IMR-90 (cell line): ENCODE measurements around the gene MBOAT2. TPM values are rescaled to one million over a fixed set of nuclear protein-coding genes. Genes with fewer than 3 reads are reported as not detected.

ENCODE experiments used
- ATAC-seq: fragments of 200-7000 bp; cut with Tn5 transposase; 2 replicates; pipeline ENCODE4 v1.9.1; 2020; ENCODE audit warnings: low read depth, mild to moderate bottlenecking, moderate library complexity
- BruUV-seq: library from RNA; stranded (reverse); fragments of 400-500 nt; replicated peaks from 2 replicates; lab custom pipeline; 2021; lab: Mats Ljungman, UMichigan
- CTCF ChIA-PET: fragments of 300-600 bp; formaldehyde crosslinking; extraction: SDS; loops from one replicate; lab custom pipeline; 2021; ENCODE audit warnings: antibody characterized with exemption; lab: Yijun Ruan, JAX
- POLR2A ChIA-PET: fragments of 300-600 bp; sonication (Branson Sonifier 250); formaldehyde crosslinking; loops from one replicate; lab custom pipeline; 2022; ENCODE audit warnings: antibody characterized with exemption; ENCODE audit not compliant: unreplicated experiment; lab: Charles Lee
- DNase-seq: peaks from one replicate; pipeline ENCODE4 v3.0.0; 2013
- H2AFZ ChIP-seq: replicated peaks from 2 replicates; pipeline ENCODE3; 2013; ENCODE audit warnings: low read length, mild to moderate bottlenecking; ENCODE audit not compliant: poor library complexity
- H2AK5ac ChIP-seq: 2 replicates; pipeline ENCODE4 v1.6.1; 2013; ENCODE audit warnings: low read depth, low read length, inconsistent platforms
- H2AK9ac ChIP-seq: replicated peaks from 2 replicates; pipeline ENCODE3; 2013; ENCODE audit warnings: mild to moderate bottlenecking, low read depth, low read length, moderate library complexity; ENCODE audit not compliant: poor library complexity
- H2BK120ac ChIP-seq: 2 replicates; pipeline ENCODE4 v1.6.1; 2013; ENCODE audit warnings: low read depth, low read length, inconsistent platforms
- H2BK15ac ChIP-seq: 3 replicates; pipeline ENCODE4 v1.6.1; 2013; ENCODE audit warnings: low read depth, low read length, inconsistent platforms
- H2BK20ac ChIP-seq: 2 replicates; pipeline ENCODE4 v1.6.1; 2013; ENCODE audit warnings: low read depth, mild to moderate bottlenecking, inconsistent platforms, low read length, moderate library complexity
- H2BK5ac ChIP-seq: 2 replicates; pipeline ENCODE4 v1.6.1; 2013; ENCODE audit warnings: mild to moderate bottlenecking, low read depth, low read length, inconsistent platforms; ENCODE audit not compliant: poor library complexity, severe bottlenecking
- H3K14ac ChIP-seq: replicated peaks from 2 replicates; pipeline ENCODE4 v1.6.1; 2013; ENCODE audit warnings: low read depth, low read length, inconsistent platforms
- H3K18ac ChIP-seq: 2 replicates; pipeline ENCODE4 v1.6.1; 2013; ENCODE audit warnings: low read depth, low read length, control low read depth
- H3K23ac ChIP-seq: 2 replicates; pipeline ENCODE4 v1.6.1; 2013; ENCODE audit warnings: low read depth, low read length, inconsistent platforms
- H3K27ac ChIP-seq: 2 replicates; pipeline ENCODE4 v1.5.1; 2013; ENCODE audit warnings: mild to moderate bottlenecking, control low read depth, low read length; ENCODE audit not compliant: insufficient read depth
- H3K27me3 ChIP-seq: 2 replicates; pipeline ENCODE4 v1.6.1; 2013; ENCODE audit warnings: low read length; ENCODE audit not compliant: control insufficient read depth, insufficient read depth
- H3K36me3 ChIP-seq: 2 replicates; pipeline ENCODE4 v1.6.1; 2013; ENCODE audit warnings: low read length, mixed read lengths; ENCODE audit not compliant: control insufficient read depth, insufficient read depth
- H3K4ac ChIP-seq: 2 replicates; pipeline ENCODE4 v1.6.1; 2013; ENCODE audit warnings: low read depth, low read length, inconsistent platforms
- H3K4me1 ChIP-seq: 2 replicates; pipeline ENCODE4 v1.6.1; 2013; ENCODE audit warnings: low read length, mixed read lengths; ENCODE audit not compliant: control insufficient read depth, insufficient read depth
- H3K4me2 ChIP-seq: 2 replicates; pipeline ENCODE4 v1.6.1; 2013; ENCODE audit warnings: low read depth, mild to moderate bottlenecking, control low read depth, low read length, moderate library complexity
- H3K4me3 ChIP-seq: 2 replicates; pipeline ENCODE4 v1.5.1; 2013; ENCODE audit warnings: low read depth, mild to moderate bottlenecking, control low read depth, low read length, moderate library complexity; ENCODE audit not compliant: insufficient read depth
- H3K56ac ChIP-seq: 2 replicates; pipeline ENCODE4 v1.6.1; 2013; ENCODE audit warnings: low read length, inconsistent platforms; ENCODE audit not compliant: insufficient read depth; ENCODE audit errors: extremely low read depth
- H3K79me1 ChIP-seq, 2 experiments: 2 replicates each; pipeline ENCODE4 v1.6.1; 2013; ENCODE audit warnings: low read length in 2 of 2, inconsistent platforms in 1 of 2, low read depth in 1 of 2
- H3K9ac ChIP-seq: 2 replicates; pipeline ENCODE4 v1.6.1; 2013; ENCODE audit warnings: low read depth, low read length, control low read depth
- H3K9me1 ChIP-seq: 2 replicates; pipeline ENCODE4 v1.6.1; 2013; ENCODE audit warnings: low read length, inconsistent platforms; ENCODE audit not compliant: insufficient read depth
- H3K9me3 ChIP-seq: 2 replicates; pipeline ENCODE4 v1.6.1; 2013; ENCODE audit warnings: low read length; ENCODE audit not compliant: control insufficient read depth, insufficient read depth
- H4K20me1 ChIP-seq: 2 replicates; pipeline ENCODE4 v1.6.1; 2013; ENCODE audit warnings: low read length, inconsistent platforms; ENCODE audit not compliant: insufficient read depth
- H4K5ac ChIP-seq: 2 replicates; pipeline ENCODE4 v1.6.1; 2013; ENCODE audit warnings: mild to moderate bottlenecking, low read depth, low read length, control low read depth
- H4K8ac ChIP-seq, 2 experiments: 2 replicates each; pipeline ENCODE4 v1.6.1; 2013; ENCODE audit warnings: low read depth in 2 of 2, low read length in 2 of 2, control low read depth in 1 of 2, inconsistent platforms in 1 of 2
- H4K91ac ChIP-seq: 2 replicates; pipeline ENCODE4 v1.6.1; 2013; ENCODE audit warnings: low read depth, low read length, inconsistent platforms; ENCODE audit not compliant: insufficient read depth
- BHLHE40 ChIP-seq: fragments of 150-350 bp; IDR thresholded peaks from 2 replicates; pipeline ENCODE4 v1.6.1; 2016; ENCODE audit warnings: mild to moderate bottlenecking, low read depth, low read length
- CEBPB ChIP-seq: IDR thresholded peaks from 2 replicates; pipeline ENCODE4 v1.6.1; 2012; ENCODE audit warnings: low read depth, low read length, improper control_type of control experiment
- CHD1 ChIP-seq: IDR thresholded peaks from 2 replicates; pipeline ENCODE4 v1.6.1; 2012; ENCODE audit warnings: low read depth, low read length, improper control_type of control experiment
- FOS ChIP-seq: fragments of 150-350 bp; IDR thresholded peaks from 2 replicates; pipeline ENCODE4 v1.6.1; 2016; ENCODE audit warnings: low read depth, low read length
- MAFK ChIP-seq: IDR thresholded peaks from 2 replicates; pipeline ENCODE4 v1.6.1; 2012; ENCODE audit warnings: low read depth, low read length, improper control_type of control experiment
- MAZ ChIP-seq: IDR thresholded peaks from 2 replicates; pipeline ENCODE4 v1.6.1; 2012; ENCODE audit warnings: low read depth, mild to moderate bottlenecking, low read length, improper control_type of control experiment, moderate library complexity, borderline replicate concordance
- MXI1 ChIP-seq: IDR thresholded peaks from 2 replicates; pipeline ENCODE4 v1.6.1; 2012; ENCODE audit warnings: low read depth, mild to moderate bottlenecking, low read length, moderate library complexity, borderline replicate concordance
- NFE2L2 ChIP-seq: fragments of 150-350 bp; IDR thresholded peaks from 2 replicates; pipeline ENCODE4 v1.6.1; 2016; ENCODE audit warnings: low read depth, mild to moderate bottlenecking, low read length
- POLR2A ChIP-seq: IDR thresholded peaks from 2 replicates; pipeline ENCODE4 v1.6.1; 2012; ENCODE audit warnings: mild to moderate bottlenecking, low read depth, low read length
- RAD21 ChIP-seq: IDR thresholded peaks from 2 replicates; pipeline ENCODE4 v1.6.1; 2012; ENCODE audit warnings: low read length, improper control_type of control experiment
- RCOR1 ChIP-seq: IDR thresholded peaks from 2 replicates; pipeline ENCODE4 v1.6.1; 2012; ENCODE audit warnings: mild to moderate bottlenecking, low read length, improper control_type of control experiment; ENCODE audit not compliant: insufficient replicate concordance
- RFX5 ChIP-seq: IDR thresholded peaks from 2 replicates; pipeline ENCODE4 v1.8.0; 2012; ENCODE audit warnings: low read depth, mild to moderate bottlenecking, low read length, moderate library complexity
- SMC3 ChIP-seq: fragments of 150-350 bp; IDR thresholded peaks from 2 replicates; pipeline ENCODE4 v1.6.1; 2016; ENCODE audit warnings: low read depth, mild to moderate bottlenecking, antibody characterized with exemption, low read length, moderate library complexity
- USF2 ChIP-seq: fragments of 150-350 bp; IDR thresholded peaks from 2 replicates; pipeline ENCODE4 v1.6.1; 2017; ENCODE audit warnings: mild to moderate bottlenecking, antibody characterized with exemption, low read length, low read depth
- WGBS, 2 experiments: methylation state at CpG; one replicate each; pipeline versions ENCODE4 v1.1.5 to v1.1.7; 2013; ENCODE audit warnings: missing lambda C conversion rate in 2 of 2; ENCODE audit not compliant: insufficient read length in 1 of 2; ENCODE audit errors: extremely low coverage in 2 of 2; 5-methylcytosine and 5-hydroxymethylcytosine counted together
- dilution Hi-C: fragments of 300-500 bp; cut with HindIII; formaldehyde crosslinking; loops from one replicate; pipeline ENCODE4 v1.14.3; 2018; ENCODE audit warnings: low sequenced_read_pairs; ENCODE audit not compliant: unreplicated experiment
- in situ Hi-C: fragments of 300-500 bp; cut with MboI; formaldehyde crosslinking; loops from 3 replicates; pipeline ENCODE4 v1.14.3; 2019; ENCODE audit warnings: low sequenced_read_pairs, inconsistent platforms, mixed read lengths
- intact Hi-C: fragments of 100-400 bp; cut with micrococcal nuclease; formaldehyde crosslinking; loops from 2 replicates; pipeline ENCODE4 v1.10.0; 2022
- polyA plus RNA-seq, 3 experiments: library from polyadenylated mRNA; depleted of rRNA; stranded (reverse); fragments of >200 nt; gene quantifications; 2 replicates each; pipeline ENCODE4 v1.2.3, GENCODE V29; 2012; ENCODE audit warnings: low replicate concordance in 1 of 3
- total RNA-seq: library from RNA; depleted of rRNA; stranded (reverse); fragments of >200 nt; gene quantifications from 2 replicates; pipeline ENCODE4 v1.2.3, GENCODE V29; 2012
- TF ChIP-seq, protein P1 (sequence below): conservative IDR thresholded peaks from 2 replicates; pipeline ENCODE4 v1.5.1; 2012; ENCODE audit warnings: mild to moderate bottlenecking, low read depth, low read length, improper control_type of control experiment
- TF ChIP-seq, protein P2 (sequence below): fragments of 150-350 bp; IDR thresholded peaks from 2 replicates; pipeline ENCODE4 v1.6.1; 2016; ENCODE audit warnings: low read depth, mild to moderate bottlenecking, low read length, moderate library complexity, borderline replicate concordance

MBOAT2 gene
- total and polyA plus RNA-seq, 2 of the 4 experiments (the other 2 are of a cell fraction) = 33.9 to 102 TPM

- no peak overlapping the region for H3K4me3 ChIP-seq
- no peaks in the 10 kb centered on the region for H3K27me3 ChIP-seq
- no peak overlapping the region for H2BK15ac ChIP-seq
- no peak overlapping the region for H2AK9ac ChIP-seq
- no peaks in the 10 kb centered on the region for H3K9me3 ChIP-seq
- H3K23ac ChIP-seq = no peak overlapping the region
- WGBS, 2 experiments = 70% methylated on average over 2 of the region's 4 CpGs; no CpG with 5 or more reads in 1 of the 2 experiments
- BruUV-seq = no TSS peak
- H3K36me3 ChIP-seq = no peaks in the 10 kb centered on the region
- intact Hi-C loops = no loop called here
- H2BK20ac ChIP-seq = no peak overlapping the region
- no peak overlapping the region for H3K56ac ChIP-seq
- ChIA-PET POLR2A (no interaction called here), CTCF (no interaction called here)
- H4K91ac ChIP-seq = no peak overlapping the region
- peaks cover 18% of the 10 kb centered on the region for H4K20me1 ChIP-seq
- H3K18ac ChIP-seq = no peak overlapping the region
- H3K27ac ChIP-seq = no peak overlapping the region
- no peak overlapping the region for H4K5ac ChIP-seq
- H3K79me1 ChIP-seq = peaks cover 30 to 76% of the 10 kb centered on the region in 2 experiments
- no peak overlapping the region for H3K4ac ChIP-seq
- no peak overlapping the region for H3K4me2 ChIP-seq
- no peak for TF ChIP-seq USF2
- TF ChIP-seq, protein P1, sequence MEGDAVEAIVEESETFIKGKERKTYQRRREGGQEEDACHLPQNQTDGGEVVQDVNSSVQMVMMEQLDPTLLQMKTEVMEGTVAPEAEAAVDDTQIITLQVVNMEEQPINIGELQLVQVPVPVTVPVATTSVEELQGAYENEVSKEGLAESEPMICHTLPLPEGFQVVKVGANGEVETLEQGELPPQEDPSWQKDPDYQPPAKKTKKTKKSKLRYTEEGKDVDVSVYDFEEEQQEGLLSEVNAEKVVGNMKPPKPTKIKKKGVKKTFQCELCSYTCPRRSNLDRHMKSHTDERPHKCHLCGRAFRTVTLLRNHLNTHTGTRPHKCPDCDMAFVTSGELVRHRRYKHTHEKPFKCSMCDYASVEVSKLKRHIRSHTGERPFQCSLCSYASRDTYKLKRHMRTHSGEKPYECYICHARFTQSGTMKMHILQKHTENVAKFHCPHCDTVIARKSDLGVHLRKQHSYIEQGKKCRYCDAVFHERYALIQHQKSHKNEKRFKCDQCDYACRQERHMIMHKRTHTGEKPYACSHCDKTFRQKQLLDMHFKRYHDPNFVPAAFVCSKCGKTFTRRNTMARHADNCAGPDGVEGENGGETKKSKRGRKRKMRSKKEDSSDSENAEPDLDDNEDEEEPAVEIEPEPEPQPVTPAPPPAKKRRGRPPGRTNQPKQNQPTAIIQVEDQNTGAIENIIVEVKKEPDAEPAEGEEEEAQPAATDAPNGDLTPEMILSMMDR = no peak
- no peak for TF ChIP-seq RFX5
- no peak for TF ChIP-seq MAZ
- TF ChIP-seq SMC3 = no peak
- TF ChIP-seq RCOR1 = no peak
- TF ChIP-seq BHLHE40 = no peak
- TF ChIP-seq NFE2L2 = no peak
- TF ChIP-seq CEBPB = no peak
- TF ChIP-seq CHD1 = no peak
- TF ChIP-seq POLR2A = no peak
- no peak for TF ChIP-seq MXI1
- TF ChIP-seq RAD21 = no peak
- no peak for TF ChIP-seq MAFK
- TF ChIP-seq FOS = no peak
- TF ChIP-seq, protein P2, sequence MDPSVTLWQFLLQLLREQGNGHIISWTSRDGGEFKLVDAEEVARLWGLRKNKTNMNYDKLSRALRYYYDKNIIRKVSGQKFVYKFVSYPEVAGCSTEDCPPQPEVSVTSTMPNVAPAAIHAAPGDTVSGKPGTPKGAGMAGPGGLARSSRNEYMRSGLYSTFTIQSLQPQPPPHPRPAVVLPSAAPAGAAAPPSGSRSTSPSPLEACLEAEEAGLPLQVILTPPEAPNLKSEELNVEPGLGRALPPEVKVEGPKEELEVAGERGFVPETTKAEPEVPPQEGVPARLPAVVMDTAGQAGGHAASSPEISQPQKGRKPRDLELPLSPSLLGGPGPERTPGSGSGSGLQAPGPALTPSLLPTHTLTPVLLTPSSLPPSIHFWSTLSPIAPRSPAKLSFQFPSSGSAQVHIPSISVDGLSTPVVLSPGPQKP = no peak
- in situ Hi-C loops = no loop called here
- H3K4me1 ChIP-seq = 0 out of 2 replicates have a peak, but pooled peaks cover 3% of the 10 kb centered on the region
- H3K9ac ChIP-seq = no peak overlapping the region
- no peak overlapping the region for H2BK120ac ChIP-seq
- H3K9me1 ChIP-seq = peaks cover 19% of the 10 kb centered on the region
- H2AK5ac ChIP-seq = no peak overlapping the region
- H2AFZ ChIP-seq = no peak overlapping the region
- ATAC-seq (no peak), DNase-seq (no peak)
- no peak overlapping the region for H4K8ac ChIP-seq
- dilution Hi-C loops = no loop called here
- H3K14ac ChIP-seq = no peak overlapping the region
- H2BK5ac ChIP-seq = no peak overlapping the region
Measured at GRCh38 chr2:8996006-8996405, 7.5 kb downstream of the MBOAT2 start.
